SK-N-SH (cell line): ENCODE measurements around the gene MMAB.

Experiments
- FOXM1 ChIP-seq: IDR thresholded peaks from 2 replicates; pipeline ENCODE4 v1.4.0; 2012; ENCODE audit warnings: low read depth, mild to moderate bottlenecking
- NFIC ChIP-seq: IDR thresholded peaks from 2 replicates; pipeline ENCODE4 v1.4.0; 2012; ENCODE audit warnings: borderline replicate concordance
- POLR2AphosphoS5 ChIP-seq: IDR thresholded peaks from 2 replicates; pipeline ENCODE4 v1.6.1; 2012; ENCODE audit warnings: low read depth, low read length
- RAD21 ChIP-seq: IDR thresholded peaks from 2 replicates; pipeline ENCODE4 v1.6.1; 2012; ENCODE audit warnings: mild to moderate bottlenecking, low read length
- TAF1 ChIP-seq: IDR thresholded peaks from 2 replicates; pipeline ENCODE4 v1.6.1; 2012; ENCODE audit warnings: low read depth, mild to moderate bottlenecking, low read length, moderate library complexity, borderline replicate concordance
- TF ChIP-seq, protein P1 (sequence below): IDR thresholded peaks from 2 replicates; pipeline ENCODE4 v1.4.0; 2012; ENCODE audit warnings: low read depth, borderline replicate concordance
- TF ChIP-seq, protein P2 (sequence below): fragments of 200-600 bp; sonication (generic); IDR thresholded peaks from 2 replicates; pipeline ENCODE4 v1.6.1; 2017; ENCODE audit warnings: antibody characterized with exemption, mild to moderate bottlenecking, moderate library complexity

GRCh38 chr12:109542014-109542413 lies 31.3 kb downstream of the MMAB start:
- TF ChIP-seq, protein P1, sequence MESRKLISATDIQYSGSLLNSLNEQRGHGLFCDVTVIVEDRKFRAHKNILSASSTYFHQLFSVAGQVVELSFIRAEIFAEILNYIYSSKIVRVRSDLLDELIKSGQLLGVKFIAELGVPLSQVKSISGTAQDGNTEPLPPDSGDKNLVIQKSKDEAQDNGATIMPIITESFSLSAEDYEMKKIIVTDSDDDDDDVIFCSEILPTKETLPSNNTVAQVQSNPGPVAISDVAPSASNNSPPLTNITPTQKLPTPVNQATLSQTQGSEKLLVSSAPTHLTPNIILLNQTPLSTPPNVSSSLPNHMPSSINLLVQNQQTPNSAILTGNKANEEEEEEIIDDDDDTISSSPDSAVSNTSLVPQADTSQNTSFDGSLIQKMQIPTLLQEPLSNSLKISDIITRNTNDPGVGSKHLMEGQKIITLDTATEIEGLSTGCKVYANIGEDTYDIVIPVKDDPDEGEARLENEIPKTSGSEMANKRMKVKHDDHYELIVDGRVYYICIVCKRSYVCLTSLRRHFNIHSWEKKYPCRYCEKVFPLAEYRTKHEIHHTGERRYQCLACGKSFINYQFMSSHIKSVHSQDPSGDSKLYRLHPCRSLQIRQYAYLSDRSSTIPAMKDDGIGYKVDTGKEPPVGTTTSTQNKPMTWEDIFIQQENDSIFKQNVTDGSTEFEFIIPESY = no peak
- no peak for TF ChIP-seq TAF1
- TF ChIP-seq RAD21 = no peak
- TF ChIP-seq, protein P2, sequence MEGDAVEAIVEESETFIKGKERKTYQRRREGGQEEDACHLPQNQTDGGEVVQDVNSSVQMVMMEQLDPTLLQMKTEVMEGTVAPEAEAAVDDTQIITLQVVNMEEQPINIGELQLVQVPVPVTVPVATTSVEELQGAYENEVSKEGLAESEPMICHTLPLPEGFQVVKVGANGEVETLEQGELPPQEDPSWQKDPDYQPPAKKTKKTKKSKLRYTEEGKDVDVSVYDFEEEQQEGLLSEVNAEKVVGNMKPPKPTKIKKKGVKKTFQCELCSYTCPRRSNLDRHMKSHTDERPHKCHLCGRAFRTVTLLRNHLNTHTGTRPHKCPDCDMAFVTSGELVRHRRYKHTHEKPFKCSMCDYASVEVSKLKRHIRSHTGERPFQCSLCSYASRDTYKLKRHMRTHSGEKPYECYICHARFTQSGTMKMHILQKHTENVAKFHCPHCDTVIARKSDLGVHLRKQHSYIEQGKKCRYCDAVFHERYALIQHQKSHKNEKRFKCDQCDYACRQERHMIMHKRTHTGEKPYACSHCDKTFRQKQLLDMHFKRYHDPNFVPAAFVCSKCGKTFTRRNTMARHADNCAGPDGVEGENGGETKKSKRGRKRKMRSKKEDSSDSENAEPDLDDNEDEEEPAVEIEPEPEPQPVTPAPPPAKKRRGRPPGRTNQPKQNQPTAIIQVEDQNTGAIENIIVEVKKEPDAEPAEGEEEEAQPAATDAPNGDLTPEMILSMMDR = no peak
- TF ChIP-seq POLR2AphosphoS5 = no peak; the same call in 1 of the 2 replicates
- no peak for TF ChIP-seq NFIC
- no peak for TF ChIP-seq FOXM1
